ENCODE data around the gene UNC79.
"Not testable (repeated sequence)": the region's sequence is repeated elsewhere in the genome, so short reads cannot be mapped to it uniquely, and the experiment has no call there.

The UNC79 gene

GRCh38 chr14:93464271-93464670, 33.5 kb downstream of the UNC79 start:
- Mint-ChIP-seq H3K9me3 (no peaks in the 10 kb centered on the region), H3K27me3 (peaks cover 24% of the 10 kb centered on the region)
- no peak for DNase-seq

GRCh38 chr14:93475471-93475870, 44.7 kb downstream of the UNC79 start:
- no peak for ATAC-seq
- Mint-ChIP-seq H3K27ac (no peak overlapping the region), H3K9me3 (no peaks in the 10 kb centered on the region), H3K27me3 (peaks cover 27% of the 10 kb centered on the region), H3K4me1 (no peaks in the 10 kb centered on the region), H3K4me3 (no peak overlapping the region)
- DNase-seq: no peak

More at GRCh38 chr14:93464271-93464670, 33.5 kb downstream of the UNC79 start:
- no peaks in the 10 kb centered on the region for H3K4me1 Mint-ChIP-seq
- no peak overlapping the region for H3K4me3 Mint-ChIP-seq
- ATAC-seq: no peak
- no peak overlapping the region for H3K27ac Mint-ChIP-seq

- no peak overlapping the region for H3K27ac Mint-ChIP-seq
- no peak for ATAC-seq
- H3K9me3 Mint-ChIP-seq: no peaks in the 10 kb centered on the region
- peaks cover 23% of the 10 kb centered on the region for H3K27me3 Mint-ChIP-seq
- no peaks in the 10 kb centered on the region for H3K4me1 Mint-ChIP-seq
- no peak overlapping the region for H3K4me3 Mint-ChIP-seq
- no peak for DNase-seq
Measured at GRCh38 chr14:93476305-93476704, 45.6 kb downstream of the UNC79 start.

- not testable (repeated sequence) for DNase-seq, H3K4me3 Mint-ChIP-seq
Measured at GRCh38 chr14:93479074-93479473, 48.3 kb downstream of the UNC79 start.

GRCh38 chr14:93480867-93481266, 50.1 kb downstream of the UNC79 start:
- H3K4me1 Mint-ChIP-seq: no peaks in the 10 kb centered on the region
- no peak overlapping the region for H3K4me3 Mint-ChIP-seq
- H3K27ac Mint-ChIP-seq: no peak overlapping the region
- no peaks in the 10 kb centered on the region for H3K9me3 Mint-ChIP-seq
- ATAC-seq (no peak), DNase-seq (no peak)
- peaks cover 3% of the 10 kb centered on the region for H3K27me3 Mint-ChIP-seq

More at GRCh38 chr14:93479074-93479473, 48.3 kb downstream of the UNC79 start:
- not testable (repeated sequence) for H3K27ac Mint-ChIP-seq, H3K4me1 Mint-ChIP-seq, H3K9me3 Mint-ChIP-seq, ATAC-seq
- H3K27me3 Mint-ChIP-seq: peaks cover 12% of the 10 kb centered on the region

- Mint-ChIP-seq H3K4me3 (no peak overlapping the region), H3K4me1 (no peaks in the 10 kb centered on the region), H3K27me3 (no peaks in the 10 kb centered on the region), H3K27ac (no peak overlapping the region), H3K9me3 (no peaks in the 10 kb centered on the region)
- ATAC-seq (no peak), DNase-seq (no peak)
Measured at GRCh38 chr14:93481758-93482157, 51.0 kb downstream of the UNC79 start.

- DNase-seq (no peak), ATAC-seq (no peak)
- Mint-ChIP-seq H3K4me1 (no peaks in the 10 kb centered on the region), H3K9me3 (peaks cover 4 to 10% of the 10 kb centered on the region in 2 donors), H3K4me3 (no peak overlapping the region), H3K27me3 (peaks cover 9% of the 10 kb centered on the region), H3K27ac (no peak overlapping the region)
Measured at GRCh38 chr14:93490001-93490400, 59.3 kb downstream of the UNC79 start.

- H3K27ac Mint-ChIP-seq: no peak overlapping the region
- no peaks in the 10 kb centered on the region for H3K4me1 Mint-ChIP-seq
- H3K27me3 Mint-ChIP-seq: peaks cover 9% of the 10 kb centered on the region
- DNase-seq: no peak
- peaks cover 4 to 10% of the 10 kb centered on the region in 2 donors for H3K9me3 Mint-ChIP-seq
- ATAC-seq: no peak
- H3K4me3 Mint-ChIP-seq: no peak overlapping the region
Measured at GRCh38 chr14:93493054-93493453, 62.3 kb downstream of the UNC79 start.

- not testable (repeated sequence) for ATAC-seq, DNase-seq, H3K27ac Mint-ChIP-seq, H3K27me3 Mint-ChIP-seq, H3K4me3 Mint-ChIP-seq, H3K4me1 Mint-ChIP-seq
- H3K9me3 Mint-ChIP-seq: peaks cover 4 to 10% of the 10 kb centered on the region in 2 donors
Measured at GRCh38 chr14:93493622-93494021, 62.9 kb downstream of the UNC79 start.

- DNase-seq (no peak), ATAC-seq (no peak)
- Mint-ChIP-seq H3K27me3 (peaks cover 17% of the 10 kb centered on the region), H3K4me3 (no peak overlapping the region), H3K4me1 (no peaks in the 10 kb centered on the region), H3K9me3 (peaks cover 0 to 10% of the 10 kb centered on the region in 2 donors), H3K27ac (no peak overlapping the region)
Measured at GRCh38 chr14:93496856-93497741, 66.4 kb downstream of the UNC79 start.

- Mint-ChIP-seq H3K27ac (no peak overlapping the region), H3K9me3 (no peaks in the 10 kb centered on the region), H3K4me1 (no peaks in the 10 kb centered on the region), H3K27me3 (peaks cover 6% of the 10 kb centered on the region), H3K4me3 (no peak overlapping the region)
- DNase-seq (no peak), ATAC-seq (no peak)
Measured at GRCh38 chr14:93510056-93510455, 79.3 kb downstream of the UNC79 start.

- DNase-seq (no peak), ATAC-seq (no peak)
- no peaks in the 10 kb centered on the region for H3K9me3 Mint-ChIP-seq
- peaks cover 10% of the 10 kb centered on the region for H3K27me3 Mint-ChIP-seq
- H3K27ac Mint-ChIP-seq: no peak overlapping the region
- H3K4me3 Mint-ChIP-seq: no peak overlapping the region
- H3K4me1 Mint-ChIP-seq: no peaks in the 10 kb centered on the region
Measured at GRCh38 chr14:93511001-93511400, 80.3 kb downstream of the UNC79 start.

- Mint-ChIP-seq H3K4me3 (no peak overlapping the region), H3K27ac (no peak overlapping the region), H3K9me3 (peaks cover 16 to 23% of the 10 kb centered on the region in 2 donors), H3K4me1 (no peaks in the 10 kb centered on the region), H3K27me3 (peaks cover 12% of the 10 kb centered on the region)
- ATAC-seq (no peak), DNase-seq (no peak)
Measured at GRCh38 chr14:93520053-93520607, 89.4 kb downstream of the UNC79 start.

- no peak overlapping the region for H3K27ac Mint-ChIP-seq
- H3K9me3 Mint-ChIP-seq: peaks cover 16 to 23% of the 10 kb centered on the region in 2 donors
- H3K27me3 Mint-ChIP-seq: peaks cover 12% of the 10 kb centered on the region
- DNase-seq: no peak
- H3K4me1 Mint-ChIP-seq: no peaks in the 10 kb centered on the region
- no peak for ATAC-seq
- no peak overlapping the region for H3K4me3 Mint-ChIP-seq
Measured at GRCh38 chr14:93522221-93522620, 91.5 kb downstream of the UNC79 start.

- not testable (repeated sequence) for H3K4me1 Mint-ChIP-seq, DNase-seq, H3K27ac Mint-ChIP-seq, ATAC-seq, H3K4me3 Mint-ChIP-seq
- H3K27me3 Mint-ChIP-seq: peaks cover 17% of the 10 kb centered on the region
- H3K9me3 Mint-ChIP-seq: peaks cover 16 to 18% of the 10 kb centered on the region in 2 donors
Measured at GRCh38 chr14:93525216-93525615, 94.5 kb downstream of the UNC79 start.

GRCh38 chr14:93525696-93526451, 95.1 kb downstream of the UNC79 start:
- Mint-ChIP-seq H3K27ac (no peak overlapping the region), H3K27me3 (peaks cover 20% of the 10 kb centered on the region), H3K4me3 (no peak overlapping the region), H3K9me3 (peaks cover 9 to 11% of the 10 kb centered on the region in 2 donors), H3K4me1 (no peaks in the 10 kb centered on the region)
- no peak for ATAC-seq
- no peak for DNase-seq
